ENCODE data around the gene GSG1L. TPM values are rescaled to one million over a fixed set of nuclear protein-coding genes. Genes with fewer than 3 reads are reported as not detected.

Gene GSG1L
- total RNA-seq, 4 donors from 2014 or later, result not detected

DNA sequence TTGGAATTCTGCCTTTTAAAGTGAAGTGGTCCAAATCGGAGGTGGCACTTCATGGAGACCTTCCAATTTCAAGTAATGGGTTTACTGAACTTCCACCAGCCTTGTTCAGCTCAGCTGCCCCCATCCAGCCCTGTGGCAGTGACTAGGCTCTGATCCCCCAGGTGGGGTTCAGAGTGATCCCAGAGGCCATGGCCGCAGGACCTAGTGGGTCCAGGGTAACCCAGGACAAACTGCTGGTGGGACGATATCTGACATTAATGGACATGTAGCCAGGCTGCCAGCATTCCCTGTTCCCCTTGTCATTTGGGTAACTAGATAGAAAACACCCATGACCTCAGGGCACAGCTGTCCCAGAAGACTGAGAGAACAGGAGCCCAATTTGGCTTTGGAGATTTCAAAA, 209.9 kb downstream of the GSG1L start:
- TF ChIP-seq, protein P1, sequence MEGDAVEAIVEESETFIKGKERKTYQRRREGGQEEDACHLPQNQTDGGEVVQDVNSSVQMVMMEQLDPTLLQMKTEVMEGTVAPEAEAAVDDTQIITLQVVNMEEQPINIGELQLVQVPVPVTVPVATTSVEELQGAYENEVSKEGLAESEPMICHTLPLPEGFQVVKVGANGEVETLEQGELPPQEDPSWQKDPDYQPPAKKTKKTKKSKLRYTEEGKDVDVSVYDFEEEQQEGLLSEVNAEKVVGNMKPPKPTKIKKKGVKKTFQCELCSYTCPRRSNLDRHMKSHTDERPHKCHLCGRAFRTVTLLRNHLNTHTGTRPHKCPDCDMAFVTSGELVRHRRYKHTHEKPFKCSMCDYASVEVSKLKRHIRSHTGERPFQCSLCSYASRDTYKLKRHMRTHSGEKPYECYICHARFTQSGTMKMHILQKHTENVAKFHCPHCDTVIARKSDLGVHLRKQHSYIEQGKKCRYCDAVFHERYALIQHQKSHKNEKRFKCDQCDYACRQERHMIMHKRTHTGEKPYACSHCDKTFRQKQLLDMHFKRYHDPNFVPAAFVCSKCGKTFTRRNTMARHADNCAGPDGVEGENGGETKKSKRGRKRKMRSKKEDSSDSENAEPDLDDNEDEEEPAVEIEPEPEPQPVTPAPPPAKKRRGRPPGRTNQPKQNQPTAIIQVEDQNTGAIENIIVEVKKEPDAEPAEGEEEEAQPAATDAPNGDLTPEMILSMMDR (IDR thresholded peaks at IDR 0.05), result no peak
- TF ChIP-seq POLR2A (IDR thresholded peaks at IDR 0.05), result no peak
- peak in 1 of 3 donors; percentile 13 for DNase-seq
- Histone ChIP-seq H3K27me3 (no peaks in the 10 kb centered on the region), H3K27ac (no peak overlapping the region), H3K36me3 (no peaks in the 10 kb centered on the region), H3K9me3 (no peaks in the 10 kb centered on the region), H3K4me3 (no peak overlapping the region), H3K4me1 (no peaks in the 10 kb centered on the region)

DNA sequence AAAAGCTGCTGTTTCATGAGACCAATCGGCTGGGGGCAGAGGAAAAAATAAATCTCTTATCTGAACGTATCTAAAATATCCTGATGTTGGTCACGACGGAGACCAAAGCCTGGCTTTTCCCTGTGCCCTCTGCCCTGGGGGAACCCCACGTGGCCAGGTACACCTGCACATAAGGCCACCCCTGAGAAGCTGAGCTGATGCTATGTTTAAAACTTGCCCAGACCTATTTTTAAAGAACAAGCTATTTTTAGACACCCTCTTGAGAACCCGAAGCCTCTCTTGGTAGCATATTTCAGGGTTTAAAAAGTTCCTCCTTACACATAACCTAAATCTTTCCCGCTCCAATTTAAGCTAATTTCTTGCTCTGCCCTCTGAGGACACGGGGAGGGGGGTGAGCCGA, 210.4 kb downstream of the GSG1L start:
- H3K27me3 ChIP-seq, result no peaks in the 10 kb centered on the region
- DNase-seq, result peak in 1 of 3 donors; percentile 17
- H3K36me3 ChIP-seq, result no peaks in the 10 kb centered on the region
- no peak overlapping the region for H3K4me3 ChIP-seq
- H3K4me1 ChIP-seq, result no peaks in the 10 kb centered on the region
- H3K9me3 ChIP-seq, result no peaks in the 10 kb centered on the region
- no peak overlapping the region for H3K27ac ChIP-seq
- TF ChIP-seq, protein P1 (IDR thresholded peaks at IDR 0.05), result no peak
- TF ChIP-seq POLR2A (IDR thresholded peaks at IDR 0.05), result no peak

DNA sequence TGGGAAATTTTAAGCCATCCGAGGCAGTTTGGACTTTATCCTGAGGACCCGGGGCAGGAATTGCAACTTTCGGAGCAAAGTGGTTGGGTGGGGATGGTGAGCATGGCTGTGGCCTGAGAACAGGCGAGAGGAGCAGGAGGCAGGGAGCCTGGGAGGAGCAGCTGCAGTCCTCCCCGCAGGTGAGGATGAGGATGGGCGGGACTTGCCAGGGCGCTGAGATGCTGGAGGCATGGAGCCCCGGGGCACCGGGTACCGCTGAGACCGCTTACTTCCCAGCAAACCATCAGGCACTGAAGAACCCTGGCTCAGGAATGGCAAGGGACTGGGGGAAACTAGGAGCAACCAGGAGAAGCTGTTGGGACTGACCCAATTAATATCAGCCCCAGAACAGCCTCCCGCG, 210.8 kb downstream of the GSG1L start:
- Histone ChIP-seq H3K36me3 (no peaks in the 10 kb centered on the region), H3K4me3 (no peak overlapping the region), H3K9me3 (no peaks in the 10 kb centered on the region), H3K27me3 (no peaks in the 10 kb centered on the region), H3K4me1 (no peaks in the 10 kb centered on the region), H3K27ac (no peak overlapping the region)
- peak in 1 of 3 donors; percentile 14 for DNase-seq
- TF ChIP-seq POLR2A (IDR thresholded peaks at IDR 0.05), result no peak
- TF ChIP-seq, protein P1 (IDR thresholded peaks at IDR 0.05), result no peak

DNA sequence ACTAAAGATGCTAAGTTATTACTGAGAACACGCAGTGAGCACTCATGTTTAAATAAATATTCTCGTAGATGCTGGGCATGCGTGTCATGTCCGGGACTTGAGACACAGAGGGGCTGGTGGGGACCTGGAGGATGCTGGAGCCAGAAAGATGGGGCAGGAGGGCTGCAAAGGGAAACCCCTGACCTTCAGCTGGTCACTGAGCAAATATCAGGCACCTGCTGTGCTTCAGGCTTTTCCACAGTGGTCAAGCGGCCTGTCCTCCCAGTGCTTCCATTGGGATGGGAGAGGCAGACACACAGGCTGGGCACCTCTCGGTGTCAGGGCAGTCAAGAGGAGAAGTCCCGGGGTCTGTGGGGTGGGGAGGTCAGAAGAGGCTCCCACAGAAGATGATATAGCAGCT, 211.4 kb downstream of the GSG1L start:
- Histone ChIP-seq H3K4me3 (no peak overlapping the region), H3K9me3 (no peaks in the 10 kb centered on the region), H3K27ac (no peak overlapping the region), H3K36me3 (no peaks in the 10 kb centered on the region), H3K27me3 (no peaks in the 10 kb centered on the region), H3K4me1 (no peaks in the 10 kb centered on the region)
- peak in 1 of 3 donors; percentile 14 for DNase-seq
- TF ChIP-seq, protein P1 (IDR thresholded peaks at IDR 0.05), result no peak
- no peak for TF ChIP-seq POLR2A (IDR thresholded peaks at IDR 0.05)

DNA sequence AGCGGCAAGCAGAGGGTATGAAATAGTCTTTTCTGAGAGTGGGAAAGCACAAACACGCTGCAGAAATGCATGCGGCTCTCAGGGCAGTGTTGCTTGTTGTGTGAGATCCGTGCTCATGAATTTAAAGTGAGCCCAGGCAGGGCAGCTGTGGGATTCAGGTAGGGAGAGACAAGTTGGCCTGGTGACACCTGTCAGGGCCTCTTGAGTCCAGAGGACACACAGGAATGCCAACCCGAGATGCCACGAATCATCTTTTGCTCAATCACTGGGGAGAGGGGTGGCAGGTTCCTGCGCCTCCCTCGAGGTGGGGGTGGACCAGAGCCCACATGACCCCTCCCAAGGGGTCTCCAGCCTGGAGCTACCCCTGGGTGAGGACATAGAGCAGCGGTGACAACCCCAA, 211.9 kb downstream of the GSG1L start:
- no peaks in the 10 kb centered on the region for H3K4me1 ChIP-seq
- no peaks in the 10 kb centered on the region for H3K36me3 ChIP-seq
- H3K9me3 ChIP-seq, result no peaks in the 10 kb centered on the region
- H3K27ac ChIP-seq, result no peak overlapping the region
- peak in 1 of 3 donors; percentile 17 for DNase-seq
- no peak overlapping the region for H3K4me3 ChIP-seq
- no peaks in the 10 kb centered on the region for H3K27me3 ChIP-seq
- TF ChIP-seq POLR2A (IDR thresholded peaks at IDR 0.05), result no peak
- TF ChIP-seq, protein P1 (IDR thresholded peaks at IDR 0.05), result no peak

DNA sequence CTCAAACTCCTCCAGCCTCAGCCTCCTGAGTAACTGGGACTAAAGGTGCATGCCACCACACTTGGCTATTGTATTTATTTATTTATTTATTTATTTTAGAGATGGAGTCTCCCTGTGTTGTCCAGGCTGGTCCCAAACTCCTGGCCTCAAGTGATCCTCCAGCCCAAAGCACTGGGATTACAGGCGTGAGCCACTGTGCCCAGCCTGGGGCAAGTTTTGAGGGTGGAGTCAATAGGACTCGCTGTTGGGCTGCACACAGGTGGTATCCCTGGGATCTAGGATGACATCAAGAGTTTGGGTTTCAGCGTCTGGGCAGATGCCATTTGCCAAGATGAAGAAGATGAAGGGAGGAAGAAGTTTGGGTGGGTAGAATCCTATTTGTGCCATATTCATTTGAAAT, 213.9 kb downstream of the GSG1L start:
- Histone ChIP-seq H3K9me3 (no peaks in the 10 kb centered on the region), H3K27ac (no peak overlapping the region), H3K4me3 (no peak overlapping the region), H3K36me3 (no peaks in the 10 kb centered on the region), H3K27me3 (no peaks in the 10 kb centered on the region), H3K4me1 (no peaks in the 10 kb centered on the region)
- TF ChIP-seq POLR2A (IDR thresholded peaks at IDR 0.05), result no peak
- TF ChIP-seq, protein P1 (IDR thresholded peaks at IDR 0.05), result no peak
- DNase-seq, result peak in 1 of 3 donors; percentile 9
